HEK293T (cell line): ENCODE results near the gene EFCAB6.

Experiments used
- ELF4 ChIP-seq: fragments of 450-650 bp; IDR thresholded peaks from 2 replicates; pipeline ENCODE4 v1.6.1; 2017; ENCODE audit warnings: antibody characterized with exemption
- TARDBP ChIP-seq: fragments of 450-650 bp; IDR thresholded peaks from 2 replicates; pipeline ENCODE4 v1.6.1; 2016

GRCh38 chr22:43481568-43482317 lies 330.4 kb downstream of the EFCAB6 start:
- no peak for TF ChIP-seq ELF4
- no peak for TF ChIP-seq TARDBP
